Retinal pigment epithelial cell (primary cell): ENCODE results near the gene WWC1.

Experiments
- DNase-seq: peaks from one replicate; pipeline ENCODE4 v3.0.0-alpha.2; 2010; ENCODE audit warnings: low read depth
- H3K4me3 ChIP-seq: 2 replicates; pipeline ENCODE4 v1.5.1; 2011; ENCODE audit warnings: mild to moderate bottlenecking, low read length, control low read depth, moderate library complexity
- TF ChIP-seq, protein P1 (sequence below): conservative IDR thresholded peaks from 2 replicates; pipeline ENCODE4 v1.5.1; 2011; ENCODE audit warnings: low read depth, low read length, control low read depth, inconsistent platforms

Gene WWC1

DNA sequence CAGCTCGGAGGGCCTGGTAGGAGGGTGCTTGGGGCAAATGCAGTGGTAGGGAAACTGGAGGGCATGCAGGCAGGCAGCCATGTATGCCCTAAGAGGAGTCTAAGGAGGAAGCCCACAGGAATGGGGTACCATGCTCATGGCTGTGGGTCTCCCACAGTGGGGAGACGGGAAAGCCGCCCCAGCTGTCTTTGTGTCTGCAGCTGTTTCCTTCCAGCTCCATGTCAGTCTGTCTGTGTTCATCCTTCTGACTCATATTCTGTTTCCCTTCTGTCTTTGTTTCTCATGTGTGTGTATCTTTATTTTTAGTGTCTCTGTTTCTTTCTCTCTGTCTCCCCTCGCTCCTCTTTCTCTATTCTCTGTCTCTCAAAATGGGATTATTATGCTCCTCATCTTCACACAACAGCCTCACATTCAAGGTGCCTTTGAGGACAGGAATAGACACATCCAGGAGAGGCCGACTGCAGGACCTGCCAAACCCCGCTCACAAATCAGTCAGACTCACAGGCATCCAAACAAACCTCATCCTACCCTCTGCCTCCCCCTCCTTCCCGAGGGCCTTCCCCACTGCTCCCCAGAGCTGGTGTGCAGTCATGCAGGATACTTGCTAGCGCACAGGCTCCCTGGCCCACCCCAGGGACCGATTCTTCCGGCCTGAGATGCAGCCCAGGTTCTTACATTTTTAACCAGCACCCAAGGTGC is 126.4 kb downstream of the WWC1 start:
- DNase-seq = no peak
- TF ChIP-seq, protein P1, sequence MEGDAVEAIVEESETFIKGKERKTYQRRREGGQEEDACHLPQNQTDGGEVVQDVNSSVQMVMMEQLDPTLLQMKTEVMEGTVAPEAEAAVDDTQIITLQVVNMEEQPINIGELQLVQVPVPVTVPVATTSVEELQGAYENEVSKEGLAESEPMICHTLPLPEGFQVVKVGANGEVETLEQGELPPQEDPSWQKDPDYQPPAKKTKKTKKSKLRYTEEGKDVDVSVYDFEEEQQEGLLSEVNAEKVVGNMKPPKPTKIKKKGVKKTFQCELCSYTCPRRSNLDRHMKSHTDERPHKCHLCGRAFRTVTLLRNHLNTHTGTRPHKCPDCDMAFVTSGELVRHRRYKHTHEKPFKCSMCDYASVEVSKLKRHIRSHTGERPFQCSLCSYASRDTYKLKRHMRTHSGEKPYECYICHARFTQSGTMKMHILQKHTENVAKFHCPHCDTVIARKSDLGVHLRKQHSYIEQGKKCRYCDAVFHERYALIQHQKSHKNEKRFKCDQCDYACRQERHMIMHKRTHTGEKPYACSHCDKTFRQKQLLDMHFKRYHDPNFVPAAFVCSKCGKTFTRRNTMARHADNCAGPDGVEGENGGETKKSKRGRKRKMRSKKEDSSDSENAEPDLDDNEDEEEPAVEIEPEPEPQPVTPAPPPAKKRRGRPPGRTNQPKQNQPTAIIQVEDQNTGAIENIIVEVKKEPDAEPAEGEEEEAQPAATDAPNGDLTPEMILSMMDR = no peak
- no peak overlapping the region for H3K4me3 ChIP-seq

GRCh38 chr5:168420461-168420860 is 129.0 kb downstream of the WWC1 start:
- DNase-seq = no peak
- TF ChIP-seq, protein P1 = no peak
- no peak overlapping the region for H3K4me3 ChIP-seq

DNA sequence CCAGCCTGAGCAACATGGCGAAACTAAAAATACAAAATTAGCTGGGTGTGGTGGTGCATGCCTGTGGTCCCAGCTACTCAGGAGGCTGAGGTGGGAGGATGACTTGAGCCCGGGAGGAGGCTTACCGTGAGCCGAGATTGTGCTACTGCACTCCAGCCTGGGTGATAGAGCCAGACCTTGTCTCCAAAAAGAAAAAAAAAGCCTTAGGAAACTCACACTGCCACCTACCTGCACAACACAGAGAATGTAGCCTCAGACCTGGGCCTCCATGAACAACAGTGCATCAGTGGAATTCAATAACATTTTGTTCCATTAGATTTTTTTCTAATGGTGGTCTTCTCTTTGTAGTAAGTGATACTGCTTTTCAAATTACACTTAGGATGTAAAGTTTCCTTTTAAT is 131.0 kb downstream of the WWC1 start:
- DNase-seq = no peak
- no peak overlapping the region for H3K4me3 ChIP-seq
- TF ChIP-seq, protein P1 = peak; percentile 29

GRCh38 chr5:168423478-168423877 is 132.0 kb downstream of the WWC1 start:
- no peak overlapping the region for H3K4me3 ChIP-seq
- DNase-seq = no peak
- TF ChIP-seq, protein P1 = no peak

DNA sequence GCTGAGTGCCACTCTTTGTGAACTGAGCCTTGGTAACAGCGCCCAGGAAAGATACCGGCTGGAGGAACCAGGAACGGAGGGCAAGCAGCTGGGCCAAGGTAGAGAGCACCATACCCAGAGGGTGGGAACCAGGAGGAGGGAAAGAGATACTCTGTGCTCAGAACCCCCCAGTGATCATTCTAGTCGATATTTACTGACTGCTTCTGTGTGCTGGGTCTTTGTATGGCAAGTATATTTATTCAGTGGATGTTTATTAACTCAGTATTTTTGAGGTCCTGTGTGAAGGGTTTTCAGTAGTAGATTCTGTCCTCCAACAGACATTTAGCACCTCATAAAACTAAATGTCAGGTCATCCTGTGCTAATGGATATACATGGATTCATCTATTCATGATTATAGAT is 132.5 kb downstream of the WWC1 start:
- TF ChIP-seq, protein P1 = no peak
- H3K4me3 ChIP-seq = no peak overlapping the region
- DNase-seq = no peak

GRCh38 chr5:168424594-168425323 is 133.3 kb downstream of the WWC1 start:
- peak; percentile 65 for DNase-seq
- TF ChIP-seq, protein P1 = no peak

More at GRCh38 chr5:168424594-168425323, 133.3 kb downstream of the WWC1 start:
- H3K4me3 ChIP-seq = no peak overlapping the region
